ENCODE results near the gene PA2G4.

Gene PA2G4

DNA sequence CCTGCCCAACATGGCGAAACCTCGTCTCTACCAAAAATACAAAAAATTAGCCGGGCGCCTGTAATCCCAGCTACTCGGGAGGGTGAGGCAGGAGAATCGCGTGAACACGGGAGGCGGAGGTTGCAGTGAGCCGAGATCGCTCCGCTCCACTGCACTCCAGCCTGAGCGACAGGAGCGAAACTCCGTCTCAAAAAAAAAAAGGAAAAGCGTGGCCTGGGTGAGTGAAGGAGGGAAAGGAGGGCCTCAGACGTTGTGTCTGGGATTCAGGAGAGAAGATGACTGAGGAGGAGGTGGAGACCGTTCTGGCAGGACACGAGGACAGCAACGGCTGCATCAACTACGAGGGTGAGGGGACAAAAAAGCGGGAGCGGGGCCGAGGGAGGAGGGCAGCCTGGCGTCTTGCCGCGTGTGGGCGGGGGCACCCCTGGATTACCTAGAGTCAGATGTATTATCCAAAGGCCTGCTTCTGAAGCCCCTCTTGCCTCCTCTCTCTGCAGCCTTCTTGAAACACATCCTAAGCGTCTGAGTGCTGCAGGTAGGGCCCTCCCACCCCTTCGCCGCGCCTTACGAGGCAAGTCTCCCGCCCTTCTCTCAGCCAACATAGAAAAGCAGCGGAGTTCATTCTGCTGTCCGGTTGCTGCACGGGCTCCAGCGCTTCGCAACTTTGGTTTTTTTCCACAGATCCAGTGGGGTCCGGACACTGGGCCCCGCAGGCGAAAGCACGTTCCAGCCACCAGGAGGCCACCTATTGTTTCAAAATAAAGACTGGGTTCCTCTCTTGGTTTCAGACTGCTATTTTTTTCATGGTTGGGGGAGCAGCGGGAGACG lies 53.1 kb downstream of the PA2G4 start:
- peak; percentile 74 to 76 for DNase-seq
- TF ChIP-seq POLR2A (IDR thresholded peaks at IDR 0.05; ENCODE audit: low read length) = no peak
- no peak for TF ChIP-seq GATA1 (IDR thresholded peaks at IDR 0.05; ENCODE audit: low read depth, low read length)

DNA sequence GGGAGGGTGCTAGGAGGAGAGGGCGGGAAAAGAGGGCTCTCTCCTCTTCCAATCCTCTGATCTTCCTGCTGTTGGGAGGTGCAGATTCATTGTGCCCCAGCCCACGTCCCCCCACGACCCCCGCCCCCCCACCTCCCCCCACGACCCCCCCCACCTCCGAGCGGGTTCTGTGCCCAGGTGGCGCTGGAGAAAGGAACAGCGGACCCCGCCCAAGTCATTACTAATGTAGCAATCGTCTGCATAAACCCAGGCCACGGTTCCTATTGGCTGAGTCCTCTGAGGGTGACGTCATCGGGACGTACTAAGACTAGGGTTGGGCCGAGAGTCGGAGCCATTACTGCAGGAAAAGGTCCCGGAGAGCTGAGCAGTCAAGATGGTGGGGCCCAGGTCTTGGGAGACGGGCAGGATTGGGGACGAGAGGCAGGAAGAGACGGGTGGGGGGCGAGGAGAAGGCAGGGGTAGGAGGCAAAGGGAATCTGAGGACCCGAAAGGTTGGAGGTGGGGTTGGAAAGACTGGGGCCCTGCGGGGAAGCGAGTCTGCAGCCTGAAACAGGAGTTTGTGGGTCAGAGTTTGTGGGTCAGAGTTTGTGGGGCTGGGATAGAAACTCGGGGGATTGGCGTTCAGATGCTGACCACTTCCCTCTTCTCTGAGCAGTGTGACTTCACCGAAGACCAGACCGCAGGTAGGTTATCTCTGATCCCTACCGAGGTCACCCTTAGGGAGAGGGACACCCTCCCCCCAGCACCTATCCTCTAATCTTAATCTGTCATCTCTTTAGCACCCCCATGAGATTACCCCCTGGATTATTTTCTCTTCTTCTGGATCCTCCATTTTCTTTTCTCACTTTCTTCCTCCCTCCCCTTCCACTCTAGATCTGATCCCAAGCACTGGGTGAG lies 53.9 kb downstream of the PA2G4 start, which contains the start of gene MYL6:
Gene MYL6 (plus strand): TSS at position 331 of the 897 bp plus-strand sequence. CDS start 43 bp downstream, at position 374.
- TF ChIP-seq GATA1 (IDR thresholded peaks at IDR 0.05; ENCODE audit: low read depth, low read length) (no peak), POLR2A (IDR thresholded peaks at IDR 0.05; ENCODE audit: low read length) (peak; percentile 98)
- DNase-seq = peak; percentile 98

DNA sequence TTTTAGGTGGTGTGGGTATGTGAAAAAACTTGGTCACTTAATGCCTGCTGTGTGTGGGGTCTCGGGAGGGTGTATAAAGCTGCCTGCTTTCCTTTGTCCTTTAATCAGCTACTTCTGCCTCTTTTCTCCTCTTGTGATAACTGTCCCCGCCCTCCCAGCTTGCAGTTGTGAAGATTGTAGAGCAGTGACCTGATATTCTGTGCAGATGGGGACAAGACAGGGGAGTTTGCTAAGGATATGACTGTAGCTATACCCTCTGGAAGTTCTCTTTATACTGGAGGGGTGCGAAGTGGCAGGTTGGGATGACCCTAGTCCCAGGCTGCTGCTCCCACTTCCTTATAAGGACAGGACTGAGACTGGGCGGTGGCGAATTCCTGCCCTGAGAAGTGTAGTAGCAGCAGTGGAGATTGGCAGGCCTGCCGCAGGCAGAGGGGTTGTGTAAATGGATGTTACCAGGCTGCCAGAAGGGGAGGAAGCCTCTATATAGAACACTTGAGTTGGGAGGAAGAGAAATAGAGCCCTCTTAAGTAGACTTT lies 54.6 kb downstream of the PA2G4 start:
- TF ChIP-seq GATA1 (IDR thresholded peaks at IDR 0.05; ENCODE audit: low read depth, low read length) (no peak), POLR2A (IDR thresholded peaks at IDR 0.05; ENCODE audit: low read length) (no peak)
- peak; percentile 80 for DNase-seq

DNA sequence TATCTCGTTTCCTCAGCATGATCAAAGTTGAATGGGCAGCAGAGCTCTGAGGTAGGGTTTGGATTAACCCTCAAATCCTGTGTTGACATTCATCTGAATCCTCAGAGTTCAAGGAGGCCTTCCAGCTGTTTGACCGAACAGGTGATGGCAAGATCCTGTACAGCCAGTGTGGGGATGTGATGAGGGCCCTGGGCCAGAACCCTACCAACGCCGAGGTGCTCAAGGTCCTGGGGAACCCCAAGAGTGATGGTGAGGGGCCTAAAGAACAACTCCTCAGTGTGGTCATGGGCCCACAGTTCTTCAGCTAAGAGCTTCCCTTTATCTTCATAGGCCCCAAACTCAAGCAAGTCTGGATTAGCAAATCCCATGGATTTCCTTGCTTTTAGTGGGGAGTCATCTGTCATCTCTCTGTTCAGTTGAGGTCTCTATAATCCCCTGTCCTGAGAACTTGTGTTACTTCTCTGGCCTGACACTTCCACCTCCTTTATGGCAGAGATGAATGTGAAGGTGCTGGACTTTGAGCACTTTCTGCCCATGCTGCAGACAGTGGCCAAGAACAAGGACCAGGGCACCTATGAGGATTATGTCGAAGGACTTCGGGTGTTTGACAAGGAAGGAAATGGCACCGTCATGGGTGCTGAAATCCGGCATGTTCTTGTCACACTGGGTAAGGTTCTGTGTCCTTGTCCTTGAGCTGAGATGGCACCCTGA lies 55.3 kb downstream of the PA2G4 start:
- DNase-seq = no peak
- TF ChIP-seq GATA1 (IDR thresholded peaks at IDR 0.05; ENCODE audit: low read depth, low read length) (no peak), POLR2A (IDR thresholded peaks at IDR 0.05; ENCODE audit: low read length) (peak; percentile 7)

DNA sequence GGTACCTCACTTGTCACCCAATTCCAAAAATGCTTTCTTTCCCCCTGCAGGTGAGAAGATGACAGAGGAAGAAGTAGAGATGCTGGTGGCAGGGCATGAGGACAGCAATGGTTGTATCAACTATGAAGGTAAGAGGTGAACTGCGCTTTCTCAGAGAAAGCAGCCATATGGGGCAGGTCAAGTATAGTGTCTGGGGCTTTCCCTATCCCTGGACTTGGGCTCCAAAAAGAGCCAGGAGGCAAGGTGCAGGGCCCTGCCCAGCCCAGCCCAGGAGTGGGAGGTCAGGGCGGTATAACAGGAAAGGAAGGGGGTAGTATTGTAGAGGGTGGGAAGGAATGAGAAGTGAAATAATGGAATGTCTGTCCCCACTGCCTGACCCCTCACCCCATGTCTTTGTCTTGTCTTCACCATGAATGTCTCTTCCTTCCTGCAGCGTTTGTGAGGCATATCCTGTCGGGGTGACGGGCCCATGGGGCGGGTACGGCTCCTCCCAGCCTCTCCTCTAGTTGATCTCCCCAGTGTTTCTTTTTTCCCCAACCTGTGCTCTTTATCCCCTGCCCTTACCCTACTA lies 55.9 kb downstream of the PA2G4 start:
- DNase-seq = no peak
- TF ChIP-seq GATA1 (IDR thresholded peaks at IDR 0.05; ENCODE audit: low read depth, low read length) (no peak), POLR2A (IDR thresholded peaks at IDR 0.05; ENCODE audit: low read length) (no peak)

DNA sequence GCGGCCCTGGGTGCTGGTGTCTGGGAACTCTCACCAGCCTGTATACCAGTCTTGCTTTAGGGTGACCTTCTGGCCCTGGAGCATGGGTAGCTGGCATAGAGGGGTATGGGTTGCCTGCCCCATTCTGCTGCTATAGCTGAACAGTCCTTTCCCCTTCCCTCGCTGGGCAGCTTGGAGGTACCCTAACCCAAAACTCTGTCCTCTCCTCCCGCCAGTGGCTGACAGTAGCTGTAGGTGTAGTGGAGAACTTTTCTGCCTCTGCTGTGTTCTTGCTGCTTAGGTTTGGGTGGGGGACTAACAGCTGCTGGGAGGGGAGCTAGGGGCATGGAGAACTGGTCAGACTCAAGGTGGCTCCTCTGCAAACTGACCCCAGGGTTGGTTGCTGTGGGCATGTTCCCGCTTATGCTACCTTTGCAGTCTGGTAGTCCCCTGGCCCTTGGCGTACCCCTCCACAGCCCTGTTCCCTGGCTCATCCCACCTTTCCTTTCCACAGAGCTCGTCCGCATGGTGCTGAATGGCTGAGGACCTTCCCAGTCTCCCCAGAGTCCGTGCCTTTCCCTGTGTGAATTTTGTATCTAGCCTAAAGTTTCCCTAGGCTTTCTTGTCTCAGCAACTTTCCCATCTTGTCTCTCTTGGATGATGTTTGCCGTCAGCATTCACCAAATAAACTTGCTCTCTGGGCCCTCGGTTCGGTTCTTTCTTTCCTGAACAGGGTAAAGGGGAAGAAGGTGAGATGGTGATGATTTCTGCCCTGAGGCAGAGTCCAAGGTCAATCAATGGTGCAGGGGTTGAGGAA lies 56.7 kb downstream of the PA2G4 start:
- DNase-seq = no peak
- no peak for TF ChIP-seq GATA1 (IDR thresholded peaks at IDR 0.05; ENCODE audit: low read depth, low read length)
- peak; percentile 27 for TF ChIP-seq POLR2A (IDR thresholded peaks at IDR 0.05; ENCODE audit: low read length)

DNA sequence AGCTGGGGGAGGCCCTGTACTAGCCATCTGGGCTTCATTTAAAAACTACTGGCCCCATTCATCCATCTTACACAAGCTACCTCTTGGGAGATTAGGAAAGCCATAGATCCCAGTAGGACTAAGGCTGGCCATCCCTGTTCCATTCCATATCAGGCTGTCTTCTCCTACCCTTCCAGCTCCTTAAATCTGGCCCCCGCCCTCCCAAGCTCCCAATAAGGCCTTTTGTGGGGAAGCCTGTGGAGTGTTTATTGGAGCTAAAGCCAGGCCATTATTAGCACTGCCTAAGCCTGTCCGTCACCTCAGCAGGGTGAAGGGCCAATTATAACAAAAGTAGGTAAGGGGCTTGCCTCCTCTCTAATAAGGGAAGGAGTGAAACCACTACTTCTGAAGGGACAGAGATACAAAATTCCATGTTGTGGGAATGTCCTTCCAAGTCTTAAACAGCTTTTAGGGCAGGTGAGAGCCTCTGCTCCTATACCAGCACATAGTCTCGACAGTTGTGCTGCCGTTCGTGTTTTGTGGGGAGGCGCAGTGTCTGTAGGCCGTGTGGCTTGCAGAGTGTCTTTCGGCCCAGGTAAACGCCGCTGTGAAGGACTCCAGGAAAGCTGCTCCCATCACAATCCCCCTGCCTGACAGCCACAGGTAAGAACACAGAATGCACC lies 57.5 kb downstream of the PA2G4 start:
- DNase-seq = no peak
- TF ChIP-seq GATA1 (IDR thresholded peaks at IDR 0.05; ENCODE audit: low read depth, low read length) (no peak), POLR2A (IDR thresholded peaks at IDR 0.05; ENCODE audit: low read length) (no peak)

DNA sequence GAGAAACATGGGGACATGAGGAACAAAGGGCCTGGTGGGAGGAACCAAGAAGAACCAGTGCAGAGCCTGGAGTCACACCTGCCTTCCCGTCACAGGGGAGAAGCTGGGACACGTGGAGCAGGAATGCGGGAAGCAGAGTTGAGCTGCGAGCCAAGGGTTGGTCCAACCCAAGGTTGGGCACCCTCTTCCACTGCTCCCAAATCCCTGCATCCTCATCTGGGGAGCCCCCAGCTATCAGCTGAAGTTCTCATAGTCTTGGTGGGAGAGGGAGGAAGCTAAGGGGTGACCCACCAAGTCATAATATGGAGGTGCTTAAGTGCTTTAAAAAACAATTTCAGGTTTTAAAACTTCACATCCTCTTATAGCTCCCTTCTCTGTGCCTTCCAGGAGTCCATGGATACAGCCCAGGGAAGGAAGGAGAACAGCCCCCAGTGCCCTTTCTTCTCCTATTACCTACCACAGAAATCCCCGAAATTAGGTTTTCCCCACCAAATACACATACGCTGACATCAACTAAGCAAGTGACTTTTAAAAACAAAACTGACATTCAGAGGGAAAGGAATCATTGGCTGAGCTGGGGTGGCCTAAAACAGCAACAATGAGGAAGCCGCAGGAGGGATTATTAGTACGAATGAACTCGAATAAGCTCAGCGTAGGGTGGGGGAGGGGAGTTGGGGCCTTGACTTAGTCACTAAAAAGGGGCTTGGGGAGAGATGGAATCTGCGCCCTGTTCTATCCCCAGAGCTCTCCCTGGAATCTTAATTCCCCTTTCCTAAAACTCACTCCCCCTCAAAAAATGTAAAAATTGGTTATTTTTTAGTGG lies 58.3 kb downstream of the PA2G4 start:
- no peak for DNase-seq
- no peak for TF ChIP-seq POLR2A (IDR thresholded peaks at IDR 0.05; ENCODE audit: low read length)
- TF ChIP-seq GATA1 (IDR thresholded peaks at IDR 0.05; ENCODE audit: low read depth, low read length) = no peak

All from erythroblast (primary cell).